GM12878 (cell line): ENCODE data around the gene SLC29A1. TPM values are rescaled to one million over a fixed set of nuclear protein-coding genes. Genes with fewer than 3 reads are reported as not detected.
"Not testable (repeated sequence)": the region's sequence is repeated elsewhere in the genome, so short reads cannot be mapped to it uniquely, and the experiment has no call there.

ENCODE experiments used
- ATAC-seq: fragments of 200-7000 bp; cut with Tn5 transposase; 3 replicates; pipeline ENCODE4 v1.9.1; 2020; ENCODE audit warnings: mild to moderate bottlenecking, moderate library complexity
- BruUV-seq: library from RNA; stranded (reverse); fragments of 400-500 nt; replicated peaks from 2 replicates; lab custom pipeline; 2021; lab: Mats Ljungman, UMichigan
- CTCF ChIA-PET: fragments of 300-600 bp; sonication (Branson Sonifier 250); formaldehyde crosslinking; extraction: SDS; loops from one replicate; lab custom pipeline; 2021; ENCODE audit warnings: inconsistent platforms; lab: Yijun Ruan, JAX
- POLR2A ChIA-PET: fragments of 350-600 bp; formaldehyde crosslinking; extraction: SDS; loops from one replicate; lab custom pipeline; 2021; ENCODE audit warnings: inconsistent platforms; lab: Charles Lee
- RAD21 ChIA-PET: fragments of 300-600 bp; sonication (Branson Sonifier 250); formaldehyde crosslinking; loops from one replicate; lab custom pipeline; 2023; ENCODE audit warnings: antibody characterized with exemption; ENCODE audit not compliant: unreplicated experiment; lab: Charles Lee
- SMC1A ChIA-PET: fragments of 300-600 bp; sonication (Branson Sonifier 250); formaldehyde crosslinking; loops from one replicate; lab custom pipeline; 2023; ENCODE audit not compliant: unreplicated experiment, uncharacterized antibody; lab: Charles Lee
- DNase-seq: peaks from one replicate; pipeline ENCODE4 v3.0.0-alpha.2; 2011; ENCODE audit warnings: low read depth, low spot score
- FAIRE-seq: peaks from 3 replicates; lab custom pipeline; 2011; peaks lifted over from hg19 to GRCh38; lab: Jason Lieb, UNC
- H2AFZ ChIP-seq: 2 replicates; pipeline ENCODE4 v1.6.0; 2011; ENCODE audit warnings: low read depth, low read length, control low read depth; ENCODE audit not compliant: control insufficient read depth
- H3K27ac ChIP-seq: 2 replicates; pipeline ENCODE4 v1.5.1; 2011; ENCODE audit warnings: control low read depth; ENCODE audit not compliant: control insufficient read depth, insufficient read depth
- H3K27me3 ChIP-seq, 2 experiments: replicated peaks in 1 of 2; 2 replicates each; pipeline versions ENCODE4 v1.6.0 to v1.6.1; 2011; ENCODE audit warnings: low read length in 1 of 2; ENCODE audit not compliant: control insufficient read depth in 2 of 2, insufficient read depth in 2 of 2
- H3K36me3 ChIP-seq, 2 experiments: 2 replicates each; pipeline ENCODE4 v1.5.1; 2011; ENCODE audit warnings: low read length in 1 of 2; ENCODE audit not compliant: control insufficient read depth in 2 of 2, insufficient read depth in 2 of 2
- H3K4me1 ChIP-seq: 2 replicates; pipeline ENCODE4 v1.6.1; 2011; ENCODE audit warnings: mild to moderate bottlenecking, low read length, moderate library complexity, mixed read lengths; ENCODE audit not compliant: control insufficient read depth, insufficient read depth
- H3K4me2 ChIP-seq: 2 replicates; pipeline ENCODE4 v1.6.0; 2011; ENCODE audit warnings: control low read depth; ENCODE audit not compliant: control insufficient read depth, insufficient read depth
- H3K4me3 ChIP-seq: fragments of 200-600 bp; sonication (generic); 2 replicates; pipeline ENCODE4 v1.5.1; 2016
- H3K79me2 ChIP-seq: 2 replicates; pipeline ENCODE4 v1.6.0; 2011; ENCODE audit warnings: low read length; ENCODE audit not compliant: control insufficient read depth, insufficient read depth
- H3K9ac ChIP-seq: 2 replicates; pipeline ENCODE4 v1.8.0; 2011; ENCODE audit warnings: low read length, control low read depth, mixed read lengths; ENCODE audit not compliant: control insufficient read depth, insufficient read depth
- H3K9me3 ChIP-seq: replicated peaks from 3 replicates; pipeline ENCODE4 v1.5.1; 2011; ENCODE audit warnings: mild to moderate bottlenecking, low read length; ENCODE audit not compliant: control insufficient read depth, insufficient read depth
- H4K20me1 ChIP-seq: 2 replicates; pipeline ENCODE4 v1.6.0; 2011; ENCODE audit not compliant: control insufficient read depth, insufficient read depth
- WGBS: methylation state at CpG from one replicate; pipeline ENCODE4 v1.1.6; 2016; ENCODE audit warnings: low lambda C conversion rate; ENCODE audit not compliant: insufficient replicate concordance, insufficient coverage; ENCODE audit errors: missing lambda C conversion rate; 5-methylcytosine and 5-hydroxymethylcytosine counted together
- in situ Hi-C: fragments of 300-500 bp; cut with MboI; formaldehyde crosslinking; loops from 9 replicates; pipeline ENCODE4 v1.14.3; 2018; ENCODE audit warnings: mixed read lengths
- intact Hi-C: fragments of 100-400 bp; cut with micrococcal nuclease; formaldehyde crosslinking; loops from one replicate; pipeline ENCODE4 v1.14.2; 2022; ENCODE audit not compliant: unreplicated experiment
- polyA plus RNA-seq, 11 experiments: library from polyadenylated mRNA; depleted of rRNA in 4 of 11; unstranded in 6 of 11; stranded (reverse) in 5 of 11; fragments of >200 nt; fragmentation: Nextera tagmentation in 4 of 11; fragmentation: Illumina TruSeq in 1 of 11; extraction: Ambion mirVana in 4 of 11; extraction: Trizol in 1 of 11; gene quantifications; 1 replicate in 1 of 11; 2 replicates in 10 of 11; pipeline versions ENCODE4 v1.2.1 to v1.2.3, GENCODE V29; 2011 to 2016; ENCODE audit warnings: inconsistent platforms in 2 of 11, missing spikeins in 2 of 11, low read depth in 1 of 11
- total RNA-seq, 4 experiments: library from RNA; depleted of rRNA in 3 of 4; stranded (reverse); fragments of >200 nt in 3 of 4; fragmentation: Illumina TruSeq in 1 of 4; extraction: Trizol in 1 of 4; gene quantifications; 2 replicates each; pipeline versions ENCODE4 v1.2.1 to v1.2.3, GENCODE V29; 2013 to 2021
- TF ChIP-seq, protein P1 (sequence below): fragments of 450-650 bp; formaldehyde crosslinking; IDR thresholded peaks from 2 replicates; pipeline ENCODE4 v1.5.0; 2022; ENCODE audit warnings: mild to moderate bottlenecking, missing genetic modification characterization

Gene SLC29A1
- total and polyA plus RNA-seq, 10 of the 15 experiments (the other 5 are each of a cell fraction or from before 2014, with no cell fraction given): 10.0 to 132 (median 93.4) TPM

DNA sequence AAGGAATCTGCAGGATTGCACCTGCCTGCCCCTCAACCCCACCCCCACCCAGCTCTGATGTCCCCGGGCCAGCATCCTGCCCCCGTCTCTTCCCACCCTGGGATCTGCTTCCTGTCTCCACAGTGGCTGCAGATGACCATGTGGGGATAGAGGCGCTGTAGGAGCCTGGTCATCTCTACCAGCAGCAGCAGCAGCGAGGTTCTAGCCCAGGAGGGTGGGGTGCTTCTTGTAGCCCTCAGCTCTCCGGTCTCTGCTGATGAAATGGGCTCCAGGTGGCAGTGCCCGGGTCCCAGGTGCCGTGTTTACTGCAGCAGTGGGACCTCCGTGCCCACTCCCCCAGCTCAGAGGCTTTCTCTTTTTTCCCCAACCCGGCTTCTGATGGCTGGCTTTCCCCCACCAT lies 39.6 kb upstream of the SLC29A1 start (continued):
- TF ChIP-seq, protein P1, sequence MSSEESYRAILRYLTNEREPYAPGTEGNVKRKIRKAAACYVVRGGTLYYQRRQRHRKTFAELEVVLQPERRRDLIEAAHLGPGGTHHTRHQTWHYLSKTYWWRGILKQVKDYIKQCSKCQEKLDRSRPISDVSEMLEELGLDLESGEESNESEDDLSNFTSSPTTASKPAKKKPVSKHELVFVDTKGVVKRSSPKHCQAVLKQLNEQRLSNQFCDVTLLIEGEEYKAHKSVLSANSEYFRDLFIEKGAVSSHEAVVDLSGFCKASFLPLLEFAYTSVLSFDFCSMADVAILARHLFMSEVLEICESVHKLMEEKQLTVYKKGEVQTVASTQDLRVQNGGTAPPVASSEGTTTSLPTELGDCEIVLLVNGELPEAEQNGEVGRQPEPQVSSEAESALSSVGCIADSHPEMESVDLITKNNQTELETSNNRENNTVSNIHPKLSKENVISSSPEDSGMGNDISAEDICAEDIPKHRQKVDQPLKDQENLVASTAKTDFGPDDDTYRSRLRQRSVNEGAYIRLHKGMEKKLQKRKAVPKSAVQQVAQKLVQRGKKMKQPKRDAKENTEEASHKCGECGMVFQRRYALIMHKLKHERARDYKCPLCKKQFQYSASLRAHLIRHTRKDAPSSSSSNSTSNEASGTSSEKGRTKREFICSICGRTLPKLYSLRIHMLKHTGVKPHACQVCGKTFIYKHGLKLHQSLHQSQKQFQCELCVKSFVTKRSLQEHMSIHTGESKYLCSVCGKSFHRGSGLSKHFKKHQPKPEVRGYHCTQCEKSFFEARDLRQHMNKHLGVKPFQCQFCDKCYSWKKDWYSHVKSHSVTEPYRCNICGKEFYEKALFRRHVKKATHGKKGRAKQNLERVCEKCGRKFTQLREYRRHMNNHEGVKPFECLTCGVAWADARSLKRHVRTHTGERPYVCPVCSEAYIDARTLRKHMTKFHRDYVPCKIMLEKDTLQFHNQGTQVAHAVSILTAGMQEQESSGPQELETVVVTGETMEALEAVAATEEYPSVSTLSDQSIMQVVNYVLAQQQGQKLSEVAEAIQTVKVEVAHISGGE (CRISPR knock-in tag): no peak

DNA sequence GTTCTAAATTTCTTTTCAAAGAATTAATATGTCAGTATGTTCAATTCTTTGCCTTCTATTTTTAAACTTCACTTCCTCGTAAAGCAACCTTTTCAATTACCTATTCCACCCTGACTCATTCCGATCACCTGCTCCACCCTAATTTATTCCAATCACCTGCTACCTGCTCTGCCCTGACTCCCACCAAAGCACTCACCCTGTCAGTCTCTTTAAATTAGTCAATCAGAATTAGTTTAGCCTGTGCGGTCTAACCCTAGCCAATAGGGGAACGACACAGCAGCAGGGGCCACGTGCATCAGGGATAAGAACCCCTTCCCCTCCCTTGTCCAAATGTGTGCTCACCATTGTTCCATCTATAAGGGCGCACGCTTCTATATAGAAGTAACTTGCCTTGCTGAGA lies 38.0 kb upstream of the SLC29A1 start:
- H3K27me3 ChIP-seq, H3K36me3 ChIP-seq, H2AFZ ChIP-seq, H3K4me2 ChIP-seq, BruUV-seq, intact Hi-C loops, H3K9me3 ChIP-seq, DNase-seq, H3K4me1 ChIP-seq, in situ Hi-C loops, H3K27ac ChIP-seq, H3K4me3 ChIP-seq, ATAC-seq, FAIRE-seq, H4K20me1 ChIP-seq, H3K9ac ChIP-seq, H3K79me2 ChIP-seq: not testable (repeated sequence)
- ChIA-PET POLR2A (interaction anchor here (0.6 to 1.5 kb wide), 4 partner anchors 16 to 78 kb away, joined by 3 to 5 read pairs (median 4); no protein-coding TSS in a partner anchor), CTCF (interaction anchor here (3.2 kb wide), 1 partner anchor 50 kb away, joined by 12 read pairs; no protein-coding TSS in a partner anchor), SMC1A (interaction anchor here (1.0 to 1.5 kb wide), 2 partner anchors 13 to 50 kb away, joined by 3 to 5 read pairs; no protein-coding TSS in a partner anchor), RAD21 (interaction anchor here (0.7 to 1.1 kb wide), 2 partner anchors 109 to 154 kb away, joined by 3 to 4 read pairs; no protein-coding TSS in a partner anchor)
- WGBS: 35% methylated on average over 7 of the region's 7 CpGs
